ENCODE results near the gene SALL1. TPM values are rescaled to one million over a fixed set of nuclear protein-coding genes. Genes with fewer than 3 reads are reported as not detected.

Gene SALL1
- total RNA-seq, 1 experiment from 2014 or later, result not detected

GRCh38 chr16:51166541-51166940, 15.5 kb upstream of the SALL1 start:
- POLR2A ChIA-PET, result no interaction called here
- H3K9me2 ChIP-seq (ENCODE audit: insufficient read depth), result no peaks in the 10 kb centered on the region
- H3K27me3 ChIP-seq (ENCODE audit: insufficient read depth, low read length), result no peaks in the 10 kb centered on the region
- H3K27ac ChIP-seq (ENCODE audit: low read depth, low read length), result no peak overlapping the region
- H3K9ac ChIP-seq (ENCODE audit: low read length), result no peak overlapping the region
- CTCF ChIA-PET, result no interaction called here
- H3K79me2 ChIP-seq (ENCODE audit: insufficient read depth, low read length), result no peaks in the 10 kb centered on the region
- no peak for DNase-seq (ENCODE audit: low read depth, low spot score)
- BruUV-seq (replicated peaks), result no TSS peak
- no peaks in the 10 kb centered on the region for H4K20me1 ChIP-seq (ENCODE audit: insufficient read depth)
- intact Hi-C loops (cut with micrococcal nuclease), result no loop called here
- H3K4me2 ChIP-seq (ENCODE audit: low read length), result no peak overlapping the region
- no peaks in the 10 kb centered on the region for H3K9me3 ChIP-seq (ENCODE audit: control insufficient read depth in 1 of 2, insufficient read depth in 1 of 2, low read depth in 1 of 2, low read length in 2 of 2)
- RAD21 ChIA-PET (ENCODE audit: low non-redundant PET in 1 of 2, low total read pairs in 2 of 2, uncharacterized antibody in 2 of 2, unreplicated experiment in 2 of 2), result no interaction called here
- no peak overlapping the region for H3K4me3 ChIP-seq (replicated peaks in 1 of 2; ENCODE audit: low read depth in 1 of 2, low read length in 2 of 2)
- H2AFZ ChIP-seq (ENCODE audit: low read depth, low read length, poor library complexity, severe bottlenecking), result no peak overlapping the region
- no peak for ATAC-seq
- TF ChIP-seq FOSL1 (IDR thresholded peaks at IDR 0.05; ENCODE audit: low read depth) (no peak), ELF1 (IDR thresholded peaks at IDR 0.05; ENCODE audit: borderline replicate concordance, low read depth) (no peak), RAD21 (IDR thresholded peaks at IDR 0.05; ENCODE audit: low read depth) (no peak), EZH2 (IDR thresholded peaks at IDR 0.05) (no peak), SRF (IDR thresholded peaks at IDR 0.05; ENCODE audit: low read depth) (no peak), ZFX (IDR thresholded peaks at IDR 0.05) (no peak), MAX (IDR thresholded peaks at IDR 0.05) (no peak), REST (IDR thresholded peaks at IDR 0.05; ENCODE audit: low read depth) (no peak), ZBTB33 (IDR thresholded peaks at IDR 0.05; ENCODE audit: extremely low read depth, insufficient replicate concordance, low read length) (no peak)
- H3K36me3 ChIP-seq (ENCODE audit: control insufficient read depth in 1 of 2, insufficient read depth in 2 of 2, low read length in 2 of 2), result no peaks in the 10 kb centered on the region
- no peaks in the 10 kb centered on the region for H3K4me1 ChIP-seq (ENCODE audit: control insufficient read depth in 1 of 2, insufficient read depth in 2 of 2, low read length in 2 of 2)
